Activated CD8-positive, alpha-beta memory T cell treated with anti-CD3 and anti-CD28 coated beads, Interleukin-2, amount 50 U/mL, for 48 hours (primary cell): ENCODE results near the gene DTWD1.
"Not testable (repeated sequence)": the region's sequence is repeated elsewhere in the genome, so short reads cannot be mapped to it uniquely, and the experiment has no call there.

Experiments
- DNase-seq: peaks from one replicate; pipeline ENCODE4 v3.0.0-alpha.2; 2020

DTWD1 gene

DNA sequence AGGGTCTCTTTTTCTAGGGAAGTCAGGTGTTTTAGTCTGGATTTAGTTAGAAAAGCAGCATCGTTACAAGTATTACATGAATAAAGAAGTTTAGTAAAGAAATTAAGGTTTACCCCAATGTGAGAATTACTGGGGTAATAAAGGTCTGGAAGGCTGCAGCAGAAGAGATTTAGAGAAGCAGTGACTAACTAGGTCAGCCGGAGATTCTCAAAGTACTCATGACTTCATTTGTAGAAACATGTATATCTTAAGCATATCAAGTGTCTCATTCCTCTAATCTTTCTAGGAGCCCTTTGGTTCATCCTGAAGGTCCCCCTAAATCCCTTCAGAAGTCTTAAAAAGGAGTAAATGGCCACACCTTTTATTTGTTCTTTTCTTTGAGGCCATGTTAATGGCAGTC is 26.0 kb downstream of the DTWD1 start:
- DNase-seq = no peak

DNA sequence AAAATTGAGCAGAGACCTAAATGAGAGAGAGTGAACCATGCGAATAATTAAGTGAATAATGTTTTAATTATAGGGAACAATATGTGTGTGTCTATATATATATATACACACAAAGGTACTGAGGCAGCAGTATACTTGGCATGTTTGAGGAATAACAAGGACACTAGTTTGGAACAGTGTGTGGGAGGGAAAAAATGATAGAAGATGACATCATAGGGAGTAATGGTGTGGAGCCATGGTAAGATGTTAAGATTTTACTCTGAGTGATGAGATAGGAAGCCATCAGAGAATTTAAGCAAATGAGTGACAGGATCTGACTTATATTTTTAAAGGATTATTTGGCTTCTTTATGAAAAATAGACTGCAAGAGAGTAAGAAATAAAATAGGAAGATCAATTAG is 29.1 kb downstream of the DTWD1 start:
- no peak for DNase-seq

DNA sequence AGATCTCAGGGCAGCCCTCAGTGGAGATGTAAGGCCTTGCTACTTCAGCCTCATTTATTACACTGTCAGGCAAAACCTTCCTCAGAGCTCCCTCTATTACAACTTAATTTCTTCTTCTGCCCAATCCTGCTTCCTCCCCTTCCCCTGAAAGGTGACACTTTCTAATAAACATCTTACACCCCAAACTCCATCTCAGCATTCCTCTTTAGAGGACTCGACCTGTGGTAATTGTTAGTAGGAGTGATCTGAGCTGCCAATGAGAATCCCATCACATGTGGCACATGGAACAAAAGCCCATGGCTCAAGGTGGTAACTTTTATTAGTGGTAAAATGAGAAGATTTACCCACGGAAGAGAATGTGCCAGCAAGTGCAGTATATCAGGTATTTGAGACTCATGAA is 29.8 kb downstream of the DTWD1 start:
- no peak for DNase-seq

DNA sequence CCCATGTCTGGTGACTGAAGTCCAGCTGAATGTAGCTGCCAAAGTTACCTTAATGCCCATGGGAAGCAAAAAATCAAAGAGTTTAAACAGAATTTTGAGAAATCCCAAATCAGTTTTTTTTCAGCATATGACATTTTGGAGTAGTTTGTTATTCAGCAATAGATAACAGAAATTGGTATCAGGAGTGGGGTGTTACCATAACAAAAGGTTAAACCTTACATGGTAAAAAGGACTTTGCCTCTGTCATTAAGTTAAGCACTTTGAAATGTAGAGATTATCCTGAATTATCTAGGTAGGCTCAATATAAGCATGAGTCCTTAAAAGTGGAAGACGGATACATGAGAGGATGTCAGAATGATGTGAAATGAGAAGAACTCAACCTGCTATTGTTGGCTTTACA is 32.1 kb downstream of the DTWD1 start:
- no peak for DNase-seq

DNA sequence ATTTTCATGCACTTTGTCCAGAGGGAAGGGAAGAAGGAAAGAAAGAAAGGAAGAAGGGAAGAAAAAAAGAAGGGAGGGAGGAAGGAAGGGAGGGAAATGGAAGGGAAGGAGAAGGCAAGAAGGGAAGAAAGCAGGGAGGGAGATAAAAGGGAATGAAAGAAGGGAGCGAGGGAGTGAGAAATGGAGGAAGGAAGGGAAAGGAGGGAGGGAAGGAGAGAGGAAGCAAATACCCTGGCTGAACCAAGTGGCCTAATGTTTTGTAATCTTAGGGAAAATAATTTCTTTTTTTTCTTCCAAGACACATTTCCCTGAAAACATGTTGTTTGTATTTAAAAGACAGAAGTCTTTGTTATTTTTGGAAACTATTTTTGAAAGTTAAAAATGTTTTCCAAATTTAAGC is 35.9 kb downstream of the DTWD1 start:
- DNase-seq = no peak

- DNase-seq = no peak
Observed at GRCh38 chr15:49664716-49665115, 43.9 kb downstream of the DTWD1 start.

- DNase-seq = not testable (repeated sequence)
Observed at GRCh38 chr15:49666486-49666885, 45.6 kb downstream of the DTWD1 start.

GRCh38 chr15:49669288-49669687 is 48.4 kb downstream of the DTWD1 start:
- no peak for DNase-seq

GRCh38 chr15:49673861-49674260 is 53.0 kb downstream of the DTWD1 start:
- no peak for DNase-seq

DNA sequence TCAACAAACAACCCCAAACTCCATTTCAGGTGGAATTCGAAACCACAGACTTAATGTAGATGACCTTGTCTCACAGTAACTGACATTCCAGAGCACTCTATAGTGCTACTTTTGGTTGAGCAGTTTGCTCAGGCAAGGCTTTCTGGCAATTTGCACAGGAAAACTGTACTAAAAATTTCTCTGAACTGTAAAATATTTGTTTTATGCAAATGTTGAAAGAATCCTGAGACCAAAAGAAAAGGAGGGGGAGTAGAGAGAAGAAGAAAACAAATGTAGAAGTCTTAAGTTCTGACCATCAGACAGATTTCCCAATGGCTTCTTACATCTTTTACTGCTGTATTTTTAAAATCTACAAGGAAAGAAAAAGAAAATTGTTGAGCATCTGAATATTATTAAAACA is 53.5 kb downstream of the DTWD1 start:
- DNase-seq = no peak

DNA sequence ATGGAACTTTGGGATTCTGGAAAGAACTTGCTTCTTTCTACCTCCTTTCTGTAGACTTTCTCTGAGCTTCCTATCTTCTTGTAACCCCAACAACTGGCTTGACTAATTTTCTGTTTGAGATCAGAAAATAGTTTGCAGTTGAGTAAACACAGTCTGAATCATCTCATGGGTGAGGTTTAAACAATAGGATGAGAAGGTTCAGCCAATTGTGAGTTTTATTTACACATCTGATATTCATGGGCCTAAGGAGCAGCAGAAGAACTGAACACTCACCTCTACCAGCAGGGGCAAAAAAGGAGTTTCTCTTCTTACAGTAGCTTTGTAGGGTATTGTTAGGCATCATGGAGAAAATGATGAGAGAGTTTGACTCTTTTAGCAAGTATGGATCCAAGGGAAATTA is 54.2 kb downstream of the DTWD1 start:
- no peak for DNase-seq

GRCh38 chr15:49678655-49679054 is 57.8 kb downstream of the DTWD1 start:
- no peak for DNase-seq

DNA sequence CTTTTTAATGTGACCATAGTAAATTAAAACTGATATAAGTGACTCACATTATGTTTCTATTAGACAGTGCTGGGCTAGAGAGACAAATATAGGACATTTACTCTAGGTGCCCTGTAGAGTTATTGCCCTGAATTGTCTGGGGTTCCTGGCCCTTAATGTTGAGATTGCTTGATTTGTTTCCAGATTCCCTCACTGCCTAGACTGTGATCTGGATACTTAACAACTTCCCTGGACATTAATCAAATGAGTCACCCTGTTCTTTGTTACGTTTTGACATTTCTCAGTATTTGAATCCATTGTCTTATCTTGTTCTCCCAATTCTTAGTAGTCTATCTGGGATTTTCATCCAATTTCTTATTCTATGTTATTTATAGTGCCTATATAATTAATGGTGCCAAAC is 65.8 kb downstream of the DTWD1 start:
- DNase-seq = no peak

DNA sequence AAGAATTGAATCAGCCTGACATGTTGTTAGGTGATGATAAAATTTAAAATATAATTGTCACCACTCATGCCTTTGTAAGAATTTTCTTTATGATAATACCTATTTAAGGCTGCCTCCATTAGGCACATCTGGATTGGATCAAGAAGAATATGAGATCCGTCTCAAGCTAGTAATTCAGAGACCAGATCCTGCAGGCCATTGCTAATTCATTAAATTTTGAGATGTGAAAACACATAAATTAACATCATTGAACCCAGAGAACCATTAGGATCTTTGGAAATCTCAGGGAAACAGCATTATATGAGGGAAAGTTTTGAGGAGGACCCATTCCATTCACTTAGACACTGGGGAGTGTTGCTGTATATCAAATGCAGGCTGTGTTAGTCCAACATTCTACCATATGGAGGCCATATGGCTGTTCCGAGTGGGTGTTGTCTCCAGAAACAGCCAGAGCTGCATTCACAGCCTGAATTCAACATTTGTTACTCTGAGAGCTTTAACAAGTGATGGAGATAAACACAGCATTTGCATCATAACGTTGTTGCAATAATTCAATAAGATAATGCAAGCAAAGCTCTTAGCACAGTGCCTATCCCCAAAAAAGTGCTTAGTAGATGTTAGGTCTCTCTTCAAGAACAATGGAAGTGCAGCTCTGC is 67.4 kb downstream of the DTWD1 start:
- DNase-seq = no peak

- DNase-seq = no peak
Observed at GRCh38 chr15:49692514-49693090, 71.8 kb downstream of the DTWD1 start.

- no peak for DNase-seq
Observed at GRCh38 chr15:49693498-49693897, 72.7 kb downstream of the DTWD1 start.

DNA sequence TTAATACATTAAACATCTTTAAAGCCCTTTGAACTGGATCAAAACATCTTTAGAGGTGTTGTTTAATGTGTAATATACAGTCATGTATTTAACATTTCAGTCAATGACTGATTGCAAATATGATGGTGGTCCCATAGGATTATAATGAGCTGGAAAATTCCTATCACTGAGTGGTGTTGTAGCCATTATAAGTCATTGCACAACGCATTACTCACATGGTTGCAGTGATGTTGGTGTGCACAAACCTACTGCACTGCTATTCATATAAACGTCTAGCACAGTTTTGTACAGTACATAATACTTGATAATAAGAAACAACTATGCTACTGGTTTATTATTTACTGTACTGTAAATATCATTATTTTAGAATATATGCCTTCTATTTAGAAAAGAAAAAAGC is 75.6 kb downstream of the DTWD1 start:
- DNase-seq = no peak

DNA sequence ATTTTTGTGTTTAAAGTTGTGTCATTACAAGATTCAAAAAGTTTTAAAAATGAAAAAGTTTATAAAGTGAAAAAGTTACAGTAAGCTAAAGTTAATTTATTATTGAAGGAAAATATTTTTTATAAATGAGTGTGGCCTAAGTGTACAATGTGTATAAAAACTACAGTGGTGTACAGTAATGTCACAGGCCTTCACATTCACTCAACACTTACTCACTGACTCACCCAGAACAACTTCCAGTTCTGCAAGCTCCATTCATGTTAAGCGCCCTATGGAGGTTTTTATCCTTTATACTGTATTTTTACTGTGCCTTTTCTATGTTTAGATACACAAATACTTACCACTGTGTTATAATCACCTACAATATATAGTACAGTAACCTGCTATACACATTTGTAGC is 76.3 kb downstream of the DTWD1 start:
- no peak for DNase-seq

- DNase-seq = not testable (repeated sequence)
Observed at GRCh38 chr15:49702982-49703381, 82.1 kb downstream of the DTWD1 start.
